Measurements from ENCODE around the gene L3MBTL3. TPM values are rescaled to one million over a fixed set of nuclear protein-coding genes. Genes with fewer than 3 reads are reported as not detected.

The L3MBTL3 gene
- total RNA-seq, 1 donor from 2014 or later: 22.2 TPM

GRCh38 chr6:130054725-130055124 lies 36.3 kb downstream of the L3MBTL3 start:
- no peak for TF ChIP-seq CTCF (IDR thresholded peaks at IDR 0.05; ENCODE audit: insufficient read depth, low read depth, low read length)
- TF ChIP-seq EZH2 (IDR thresholded peaks at IDR 0.05; ENCODE audit: insufficient read depth, low read length): no peak
- Mint-ChIP-seq H3K27me3 (ENCODE audit: low read depth, unreplicated experiment) (no peaks in the 10 kb centered on the region), H3K36me3 (ENCODE audit: low read depth, unreplicated experiment) (peaks cover 27% of the 10 kb centered on the region), H3K4me3 (ENCODE audit: unreplicated experiment) (no peak overlapping the region), H3K27ac (ENCODE audit: unreplicated experiment) (no peak overlapping the region), H3K9me3 (ENCODE audit: unreplicated experiment) (no peaks in the 10 kb centered on the region), H3K4me1 (ENCODE audit: low read depth, unreplicated experiment) (no peaks in the 10 kb centered on the region)
- Histone ChIP-seq H3K4me2 (ENCODE audit: low read length) (no peak overlapping the region), H4K20me1 (ENCODE audit: insufficient read depth, low read length) (peaks cover 6% of the 10 kb centered on the region), H3K4me3 (ENCODE audit: insufficient read depth, low read depth, low read length) (no peak overlapping the region), H3K27me3 (ENCODE audit: insufficient read depth, low read length) (no peaks in the 10 kb centered on the region), H3K9me3 (ENCODE audit: insufficient read depth, low read depth, low read length) (no peaks in the 10 kb centered on the region), H3K79me2 (ENCODE audit: insufficient read depth, low read length) (no peaks in the 10 kb centered on the region), H3K36me3 (ENCODE audit: insufficient read depth, low read length) (peaks cover 23% of the 10 kb centered on the region), H3K4me1 (ENCODE audit: insufficient read depth, low read length) (no peaks in the 10 kb centered on the region), H3K27ac (ENCODE audit: low read depth, low read length) (no peak overlapping the region), H2AFZ (ENCODE audit: low read depth, low read length) (no peak overlapping the region), H3K9ac (ENCODE audit: low read length) (no peak overlapping the region)
- FAIRE-seq: no peak
- DNase-seq (ENCODE audit: low read depth): no peak

DNA sequence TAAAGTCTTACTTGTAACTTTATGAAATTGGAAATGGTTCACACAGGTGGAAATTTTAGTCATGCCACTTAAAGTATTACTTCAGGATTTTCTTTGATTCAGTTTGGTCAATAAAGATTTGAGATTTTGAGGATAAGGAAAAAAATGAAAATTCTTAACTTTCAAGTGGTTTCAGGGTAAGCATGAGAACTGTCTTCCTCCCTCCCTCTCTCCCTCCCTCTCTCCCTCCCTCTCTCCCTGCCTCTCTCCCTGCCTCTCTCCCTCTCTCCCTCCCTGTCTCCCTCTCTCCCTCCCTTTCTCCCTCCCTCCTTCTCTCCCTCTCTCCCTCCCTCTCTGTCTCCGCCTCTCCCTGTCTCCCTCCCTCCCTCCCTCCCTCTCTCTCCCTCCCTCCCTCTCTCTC lies 36.9 kb downstream of the L3MBTL3 start:
- peaks cover 23% of the 10 kb centered on the region for H3K36me3 ChIP-seq (ENCODE audit: insufficient read depth, low read length)
- no peak overlapping the region for H2AFZ ChIP-seq (ENCODE audit: low read depth, low read length)
- no peaks in the 10 kb centered on the region for H3K27me3 Mint-ChIP-seq (ENCODE audit: low read depth, unreplicated experiment)
- DNase-seq (ENCODE audit: low read depth): no peak
- no peak overlapping the region for H3K4me2 ChIP-seq (ENCODE audit: low read length)
- FAIRE-seq: no peak
- H3K9ac ChIP-seq (ENCODE audit: low read length): no peak overlapping the region
- H3K27me3 ChIP-seq (ENCODE audit: insufficient read depth, low read length): no peaks in the 10 kb centered on the region
- H3K9me3 Mint-ChIP-seq (ENCODE audit: unreplicated experiment): no peaks in the 10 kb centered on the region
- no peaks in the 10 kb centered on the region for H3K9me3 ChIP-seq (ENCODE audit: insufficient read depth, low read depth, low read length)
- peaks cover 1% of the 10 kb centered on the region for H4K20me1 ChIP-seq (ENCODE audit: insufficient read depth, low read length)
- no peaks in the 10 kb centered on the region for H3K4me1 ChIP-seq (ENCODE audit: insufficient read depth, low read length)
- no peak overlapping the region for H3K27ac ChIP-seq (ENCODE audit: low read depth, low read length)
- H3K4me1 Mint-ChIP-seq (ENCODE audit: low read depth, unreplicated experiment): no peaks in the 10 kb centered on the region
- TF ChIP-seq EZH2 (IDR thresholded peaks at IDR 0.05; ENCODE audit: insufficient read depth, low read length): no peak
- peaks cover 21% of the 10 kb centered on the region for H3K36me3 Mint-ChIP-seq (ENCODE audit: low read depth, unreplicated experiment)
- no peaks in the 10 kb centered on the region for H3K79me2 ChIP-seq (ENCODE audit: insufficient read depth, low read length)
- H3K4me3 Mint-ChIP-seq (ENCODE audit: unreplicated experiment): no peak overlapping the region
- H3K4me3 ChIP-seq (ENCODE audit: insufficient read depth, low read depth, low read length): no peak overlapping the region
- H3K27ac Mint-ChIP-seq (ENCODE audit: unreplicated experiment): no peak overlapping the region

GRCh38 chr6:130057495-130057894 lies 39.1 kb downstream of the L3MBTL3 start:
- Histone ChIP-seq H3K79me2 (ENCODE audit: insufficient read depth, low read length) (no peaks in the 10 kb centered on the region), H3K9me3 (ENCODE audit: insufficient read depth, low read depth, low read length) (no peaks in the 10 kb centered on the region), H4K20me1 (ENCODE audit: insufficient read depth, low read length) (no peaks in the 10 kb centered on the region), H2AFZ (ENCODE audit: low read depth, low read length) (no peak overlapping the region), H3K27me3 (ENCODE audit: insufficient read depth, low read length) (no peaks in the 10 kb centered on the region), H3K9ac (ENCODE audit: low read length) (no peak overlapping the region), H3K27ac (ENCODE audit: low read depth, low read length) (no peak overlapping the region), H3K4me2 (ENCODE audit: low read length) (no peak overlapping the region), H3K4me1 (ENCODE audit: insufficient read depth, low read length) (no peaks in the 10 kb centered on the region), H3K36me3 (ENCODE audit: insufficient read depth, low read length) (peaks cover 20% of the 10 kb centered on the region), H3K4me3 (ENCODE audit: insufficient read depth, low read depth, low read length) (no peak overlapping the region)
- no peak overlapping the region for H3K27ac Mint-ChIP-seq (ENCODE audit: unreplicated experiment)
- DNase-seq (ENCODE audit: low read depth): no peak
- H3K9me3 Mint-ChIP-seq (ENCODE audit: unreplicated experiment): no peaks in the 10 kb centered on the region
- H3K4me1 Mint-ChIP-seq (ENCODE audit: low read depth, unreplicated experiment): no peaks in the 10 kb centered on the region
- H3K27me3 Mint-ChIP-seq (ENCODE audit: low read depth, unreplicated experiment): no peaks in the 10 kb centered on the region
- peaks cover 24% of the 10 kb centered on the region for H3K36me3 Mint-ChIP-seq (ENCODE audit: low read depth, unreplicated experiment)
- TF ChIP-seq CTCF (IDR thresholded peaks at IDR 0.05; ENCODE audit: insufficient read depth, low read depth, low read length) (no peak), EZH2 (IDR thresholded peaks at IDR 0.05; ENCODE audit: insufficient read depth, low read length) (no peak)
- H3K4me3 Mint-ChIP-seq (ENCODE audit: unreplicated experiment): no peak overlapping the region
- FAIRE-seq: no peak

Data from astrocyte (in vitro differentiated cells and primary cell).